Astrocyte (in vitro differentiated cells and primary cell): ENCODE data around the gene ARPP19. TPM values are rescaled to one million over a fixed set of nuclear protein-coding genes. Genes with fewer than 3 reads are reported as not detected.

Experiments used
- DNase-seq: peaks from one replicate; pipeline ENCODE4 v3.0.0-alpha.2; 2010; ENCODE audit warnings: low read depth
- FAIRE-seq: peaks from 2 replicates; lab custom pipeline; 2011; peaks lifted over from hg19 to GRCh38; lab: Jason Lieb, UNC
- H2AFZ ChIP-seq: 2 replicates; pipeline ENCODE4 v1.6.0; 2012; ENCODE audit warnings: low read depth, low read length, inconsistent platforms
- H3K27ac ChIP-seq: 2 replicates; pipeline ENCODE4 v1.5.1; 2011; ENCODE audit warnings: low read depth, low read length, inconsistent platforms
- H3K27me3 ChIP-seq: 2 replicates; pipeline ENCODE4 v1.6.0; 2011; ENCODE audit warnings: low read length, inconsistent platforms; ENCODE audit not compliant: insufficient read depth
- H3K36me3 ChIP-seq: 2 replicates; pipeline ENCODE4 v1.5.1; 2011; ENCODE audit warnings: low read length, inconsistent platforms; ENCODE audit not compliant: insufficient read depth
- H3K4me1 ChIP-seq: 2 replicates; pipeline ENCODE4 v1.5.1; 2011; ENCODE audit warnings: low read length, inconsistent platforms; ENCODE audit not compliant: insufficient read depth
- H3K4me2 ChIP-seq: 2 replicates; pipeline ENCODE4 v1.6.0; 2012; ENCODE audit warnings: low read length, inconsistent platforms
- H3K4me3 ChIP-seq: 2 replicates; pipeline ENCODE4 v1.5.1; 2011; ENCODE audit warnings: low read depth, mild to moderate bottlenecking, low read length, inconsistent platforms; ENCODE audit not compliant: insufficient read depth
- H3K79me2 ChIP-seq: 2 replicates; pipeline ENCODE4 v1.6.0; 2012; ENCODE audit warnings: mild to moderate bottlenecking, low read length, inconsistent platforms; ENCODE audit not compliant: insufficient read depth
- H3K9ac ChIP-seq: 2 replicates; pipeline ENCODE4 v1.6.0; 2012; ENCODE audit warnings: mild to moderate bottlenecking, low read length, inconsistent platforms
- H3K9me3 ChIP-seq: 2 replicates; pipeline ENCODE4 v1.5.1; 2012; ENCODE audit warnings: low read depth, mild to moderate bottlenecking, low read length, inconsistent platforms; ENCODE audit not compliant: insufficient read depth
- H4K20me1 ChIP-seq: 2 replicates; pipeline ENCODE4 v1.6.0; 2012; ENCODE audit warnings: low read length, inconsistent platforms; ENCODE audit not compliant: insufficient read depth
- H3K27ac Mint-ChIP-seq: one replicate; pipeline ENCODE4 v1.8.0; 2021; ENCODE audit warnings: mild to moderate bottlenecking, mixed read lengths; ENCODE audit not compliant: unreplicated experiment
- H3K27me3 Mint-ChIP-seq: one replicate; pipeline ENCODE4 v1.8.0; 2021; ENCODE audit warnings: low read depth, mixed read lengths; ENCODE audit not compliant: unreplicated experiment
- H3K36me3 Mint-ChIP-seq: one replicate; pipeline ENCODE4 v1.8.0; 2021; ENCODE audit warnings: low read depth, mixed read lengths; ENCODE audit not compliant: unreplicated experiment
- H3K4me1 Mint-ChIP-seq: one replicate; pipeline ENCODE4 v1.8.0; 2021; ENCODE audit warnings: low read depth, mixed read lengths; ENCODE audit not compliant: unreplicated experiment
- H3K4me3 Mint-ChIP-seq: one replicate; pipeline ENCODE4 v1.8.0; 2021; ENCODE audit warnings: mild to moderate bottlenecking, moderate library complexity, mixed read lengths; ENCODE audit not compliant: unreplicated experiment
- H3K9me3 Mint-ChIP-seq: one replicate; pipeline ENCODE4 v1.8.0; 2021; ENCODE audit warnings: mild to moderate bottlenecking, mixed read lengths; ENCODE audit not compliant: unreplicated experiment
- EZH2 ChIP-seq: IDR thresholded peaks from 2 replicates; pipeline ENCODE4 v1.6.1; 2012; ENCODE audit warnings: mild to moderate bottlenecking, low read length, inconsistent platforms; ENCODE audit not compliant: insufficient read depth
- total RNA-seq: library from RNA; stranded (reverse); gene quantifications from 2 replicates; pipeline ENCODE4 v1.2.1, GENCODE V29; 2021
- TF ChIP-seq, protein P1 (sequence below): IDR thresholded peaks from 2 replicates; pipeline ENCODE4 v1.5.1; 2011; ENCODE audit warnings: low read depth, mild to moderate bottlenecking, inconsistent platforms, low read length, moderate library complexity; ENCODE audit not compliant: insufficient read depth

The ARPP19 gene
- total RNA-seq, 1 donor from 2014 or later: 198 TPM

DNA sequence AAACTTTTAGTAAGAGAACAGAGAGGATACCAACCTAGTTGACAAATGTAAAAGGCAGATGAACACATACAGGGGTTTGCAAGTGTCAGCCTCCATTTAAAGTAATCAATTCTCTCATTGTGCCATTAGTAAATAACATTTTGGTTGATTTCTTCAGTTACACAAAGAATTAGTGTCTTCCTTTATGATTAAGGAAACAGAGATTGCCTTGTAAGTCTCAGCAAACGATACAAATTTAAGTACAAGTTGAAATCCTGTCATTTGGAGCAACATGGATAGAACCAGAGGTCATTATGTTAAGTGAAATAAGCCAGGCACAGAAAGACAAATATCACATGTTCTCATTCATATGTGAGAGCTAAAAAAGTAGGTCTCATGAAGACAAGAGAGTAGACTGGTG lies 66.2 kb downstream of the ARPP19 start:
- no peaks in the 10 kb centered on the region for H3K4me1 ChIP-seq
- no peak overlapping the region for H3K9ac ChIP-seq
- Mint-ChIP-seq H3K27ac (no peak overlapping the region), H3K9me3 (no peaks in the 10 kb centered on the region), H3K4me3 (no peak overlapping the region), H3K4me1 (peaks cover 14% of the 10 kb centered on the region), H3K27me3 (no peaks in the 10 kb centered on the region), H3K36me3 (no peaks in the 10 kb centered on the region)
- FAIRE-seq (no peak), DNase-seq (no peak)
- no peaks in the 10 kb centered on the region for H3K9me3 ChIP-seq
- H3K4me3 ChIP-seq: no peak overlapping the region
- no peaks in the 10 kb centered on the region for H3K27me3 ChIP-seq
- no peak overlapping the region for H2AFZ ChIP-seq
- H3K36me3 ChIP-seq: no peaks in the 10 kb centered on the region
- peaks cover 28% of the 10 kb centered on the region for H4K20me1 ChIP-seq
- H3K79me2 ChIP-seq: peaks cover 39% of the 10 kb centered on the region
- H3K27ac ChIP-seq: no peak overlapping the region
- no peak overlapping the region for H3K4me2 ChIP-seq
- TF ChIP-seq, protein P1, sequence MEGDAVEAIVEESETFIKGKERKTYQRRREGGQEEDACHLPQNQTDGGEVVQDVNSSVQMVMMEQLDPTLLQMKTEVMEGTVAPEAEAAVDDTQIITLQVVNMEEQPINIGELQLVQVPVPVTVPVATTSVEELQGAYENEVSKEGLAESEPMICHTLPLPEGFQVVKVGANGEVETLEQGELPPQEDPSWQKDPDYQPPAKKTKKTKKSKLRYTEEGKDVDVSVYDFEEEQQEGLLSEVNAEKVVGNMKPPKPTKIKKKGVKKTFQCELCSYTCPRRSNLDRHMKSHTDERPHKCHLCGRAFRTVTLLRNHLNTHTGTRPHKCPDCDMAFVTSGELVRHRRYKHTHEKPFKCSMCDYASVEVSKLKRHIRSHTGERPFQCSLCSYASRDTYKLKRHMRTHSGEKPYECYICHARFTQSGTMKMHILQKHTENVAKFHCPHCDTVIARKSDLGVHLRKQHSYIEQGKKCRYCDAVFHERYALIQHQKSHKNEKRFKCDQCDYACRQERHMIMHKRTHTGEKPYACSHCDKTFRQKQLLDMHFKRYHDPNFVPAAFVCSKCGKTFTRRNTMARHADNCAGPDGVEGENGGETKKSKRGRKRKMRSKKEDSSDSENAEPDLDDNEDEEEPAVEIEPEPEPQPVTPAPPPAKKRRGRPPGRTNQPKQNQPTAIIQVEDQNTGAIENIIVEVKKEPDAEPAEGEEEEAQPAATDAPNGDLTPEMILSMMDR: no peak
- no peak for TF ChIP-seq EZH2

DNA sequence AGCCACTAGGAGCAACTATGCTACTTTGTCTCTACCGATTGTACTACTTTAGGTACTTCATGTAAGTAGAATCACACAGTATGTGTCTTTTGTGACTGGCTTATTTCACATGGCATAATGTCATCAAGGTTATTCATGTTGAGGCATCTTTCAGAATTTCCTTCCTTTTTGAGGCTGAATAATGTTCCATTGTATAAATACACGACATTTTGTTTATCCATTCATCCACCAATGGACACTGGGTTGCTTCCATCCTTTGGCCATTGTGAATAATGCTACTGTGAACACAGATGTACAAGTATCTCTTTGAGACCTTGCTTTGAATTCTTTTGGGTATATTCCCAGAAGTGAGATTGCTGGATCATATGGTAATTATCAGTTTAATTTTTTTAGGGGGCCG lies 69.3 kb downstream of the ARPP19 start:
- Histone ChIP-seq H3K79me2 (peaks cover 29% of the 10 kb centered on the region), H3K27ac (no peak overlapping the region), H3K4me3 (no peak overlapping the region), H4K20me1 (peaks cover 14% of the 10 kb centered on the region), H3K27me3 (no peaks in the 10 kb centered on the region), H2AFZ (no peak overlapping the region), H3K4me1 (peaks cover 6% of the 10 kb centered on the region), H3K36me3 (no peaks in the 10 kb centered on the region), H3K9me3 (no peaks in the 10 kb centered on the region), H3K4me2 (no peak overlapping the region), H3K9ac (no peak overlapping the region)
- H3K4me3 Mint-ChIP-seq: no peak overlapping the region
- no peaks in the 10 kb centered on the region for H3K9me3 Mint-ChIP-seq
- FAIRE-seq: no peak
- no peak for DNase-seq
- peaks cover 24% of the 10 kb centered on the region for H3K4me1 Mint-ChIP-seq
- no peak for TF ChIP-seq EZH2
- TF ChIP-seq, protein P1: no peak
- no peaks in the 10 kb centered on the region for H3K27me3 Mint-ChIP-seq
- H3K27ac Mint-ChIP-seq: no peak overlapping the region
- H3K36me3 Mint-ChIP-seq: no peaks in the 10 kb centered on the region

DNA sequence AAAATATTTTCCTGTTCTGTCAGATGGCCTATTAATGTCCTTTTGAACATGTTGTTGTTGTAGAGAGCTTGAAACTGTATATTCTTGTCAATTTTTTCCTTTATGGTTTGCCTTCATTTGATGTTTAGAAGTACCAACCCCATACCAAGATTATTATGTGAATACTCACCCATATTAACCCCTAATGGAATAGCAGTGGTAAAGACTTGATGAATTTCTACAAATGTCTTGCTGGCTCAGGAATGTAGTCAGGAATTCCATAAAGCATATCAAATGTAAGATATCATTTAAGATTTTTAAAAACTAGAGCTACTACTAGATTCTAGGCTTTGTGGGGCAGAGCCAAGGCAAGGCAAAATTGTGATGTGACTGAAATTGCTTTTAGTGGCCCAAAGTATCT lies 70.1 kb downstream of the ARPP19 start:
- Histone ChIP-seq H2AFZ (no peak overlapping the region), H3K4me3 (no peak overlapping the region), H3K36me3 (no peaks in the 10 kb centered on the region), H3K27ac (no peak overlapping the region), H3K27me3 (no peaks in the 10 kb centered on the region), H4K20me1 (peaks cover 7% of the 10 kb centered on the region), H3K9ac (no peak overlapping the region), H3K79me2 (peaks cover 32% of the 10 kb centered on the region), H3K4me2 (no peak overlapping the region), H3K4me1 (peaks cover 6% of the 10 kb centered on the region), H3K9me3 (no peaks in the 10 kb centered on the region)
- Mint-ChIP-seq H3K4me3 (no peak overlapping the region), H3K36me3 (no peaks in the 10 kb centered on the region), H3K9me3 (no peaks in the 10 kb centered on the region), H3K27ac (peak overlapping the region; percentile 75), H3K27me3 (no peaks in the 10 kb centered on the region), H3K4me1 (peaks cover 17% of the 10 kb centered on the region)
- FAIRE-seq (no peak), DNase-seq (peak; percentile 29)
- TF ChIP-seq, protein P1: no peak
- TF ChIP-seq EZH2: no peak
